WTC11 (cell line): ENCODE results near the gene MRC1. TPM values are rescaled to one million over a fixed set of nuclear protein-coding genes. Genes with fewer than 3 reads are reported as not detected.

Experiments
- ATAC-seq: fragments of 200-7000 bp; cut with Tn5 transposase; 2 replicates; pipeline ENCODE4 v1.10.0; 2021; ENCODE audit warnings: mild to moderate bottlenecking, moderate library complexity
- CTCF ChIA-PET: fragments of 300-600 bp; sonication (Branson Sonifier 250); formaldehyde crosslinking; loops from one replicate; lab custom pipeline; 2021; ENCODE audit warnings: antibody characterized with exemption; lab: Charles Lee
- POLR2A ChIA-PET: fragments of 350-600 bp; sonication (Branson Sonifier 250); formaldehyde crosslinking; loops from one replicate; lab custom pipeline; 2021; ENCODE audit warnings: antibody characterized with exemption; lab: Charles Lee
- DNase-seq: peaks from one replicate; pipeline ENCODE4 v3.0.0; 2021; ENCODE audit warnings: low spot score
- H3K27ac Mint-ChIP-seq: 2 replicates; pipeline ENCODE4 v1.8.0; 2021; ENCODE audit warnings: mixed read lengths
- H3K27me3 Mint-ChIP-seq: 2 replicates; pipeline ENCODE4 v1.8.0; 2021; ENCODE audit warnings: low read depth, mild to moderate bottlenecking, moderate library complexity, mixed read lengths
- H3K36me3 Mint-ChIP-seq: 2 replicates; pipeline ENCODE4 v1.8.0; 2021; ENCODE audit warnings: mixed read lengths
- H3K4me1 Mint-ChIP-seq: 2 replicates; pipeline ENCODE4 v1.8.0; 2022; ENCODE audit warnings: mixed read lengths
- H3K4me3 Mint-ChIP-seq: 2 replicates; pipeline ENCODE4 v1.8.0; 2021; ENCODE audit warnings: mild to moderate bottlenecking, moderate library complexity, mixed read lengths
- H3K9me3 Mint-ChIP-seq: 2 replicates; pipeline ENCODE4 v1.8.0; 2021; ENCODE audit warnings: mixed read lengths
- EMX1 ChIP-seq: fragments of 250-450 bp; sonication (Bioruptor Pico); IDR thresholded peaks from 2 replicates; pipeline ENCODE4 v1.8.0; 2021; ENCODE audit warnings: mild to moderate bottlenecking
- ESRRA ChIP-seq: sonication (generic); formaldehyde crosslinking; IDR thresholded peaks from 2 replicates; pipeline ENCODE4 v1.8.1; 2022; ENCODE audit warnings: mild to moderate bottlenecking, missing genetic modification reagents, borderline replicate concordance
- HMGA2 ChIP-seq: fragments of 250-450 bp; sonication (Bioruptor Pico); IDR thresholded peaks from 2 replicates; pipeline ENCODE4 v1.4.0; 2021; ENCODE audit warnings: mild to moderate bottlenecking, moderate library complexity
- KAT7 ChIP-seq: sonication (generic); formaldehyde crosslinking; IDR thresholded peaks from 2 replicates; pipeline ENCODE4 v1.8.1; 2023; ENCODE audit warnings: missing genetic modification reagents, mild to moderate bottlenecking, borderline replicate concordance
- NR1H2 ChIP-seq: sonication (generic); formaldehyde crosslinking; IDR thresholded peaks from 2 replicates; pipeline ENCODE4 v1.9.0; 2021; ENCODE audit warnings: mild to moderate bottlenecking, moderate library complexity, missing genetic modification reagents
- NR3C1 ChIP-seq: sonication (generic); formaldehyde crosslinking; conservative IDR thresholded peaks from 2 replicates; pipeline ENCODE4 v1.8.1; 2023; ENCODE audit warnings: low read depth, mild to moderate bottlenecking, missing genetic modification reagents
- RELA ChIP-seq: sonication (generic); formaldehyde crosslinking; IDR thresholded peaks from 2 replicates; pipeline ENCODE4 v1.8.1; 2022; ENCODE audit warnings: missing genetic modification reagents, mild to moderate bottlenecking, borderline replicate concordance
- SMAD3 ChIP-seq: sonication (generic); formaldehyde crosslinking; IDR thresholded peaks from 2 replicates; pipeline ENCODE4 v1.8.0; 2022; ENCODE audit warnings: missing genetic modification reagents, mild to moderate bottlenecking, borderline replicate concordance
- TCF7 ChIP-seq: sonication (generic); formaldehyde crosslinking; IDR thresholded peaks from 2 replicates; pipeline ENCODE4 v1.8.0; 2022; ENCODE audit warnings: mild to moderate bottlenecking, low read depth, missing genetic modification reagents, moderate library complexity
- ZBTB21 ChIP-seq: sonication (generic); formaldehyde crosslinking; IDR thresholded peaks from 2 replicates; pipeline ENCODE4 v1.8.1; 2023; ENCODE audit warnings: mild to moderate bottlenecking, missing genetic modification reagents, borderline replicate concordance
- ZNF232 ChIP-seq: sonication (generic); formaldehyde crosslinking; IDR thresholded peaks from 2 replicates; pipeline ENCODE4 v1.8.0; 2022; ENCODE audit warnings: mild to moderate bottlenecking, missing genetic modification reagents
- total RNA-seq: library from RNA; stranded (reverse); gene quantifications from 3 replicates; pipeline ENCODE4 v1.2.3, GENCODE V29; 2021
- TF ChIP-seq, protein P1 (sequence below): fragments of 250-450 bp; sonication (Bioruptor Pico); IDR thresholded peaks from 2 replicates; pipeline ENCODE4 v1.8.0; 2021; ENCODE audit warnings: mild to moderate bottlenecking
- TF ChIP-seq, protein P2 (sequence below): sonication (generic); formaldehyde crosslinking; IDR thresholded peaks from 2 replicates; pipeline ENCODE4 v1.8.1; 2023; ENCODE audit warnings: mild to moderate bottlenecking, missing genetic modification reagents, moderate library complexity
- TF ChIP-seq, protein P3 (sequence below): sonication (generic); formaldehyde crosslinking; IDR thresholded peaks from 2 replicates; pipeline ENCODE4 v1.8.1; 2022; ENCODE audit warnings: mild to moderate bottlenecking, missing genetic modification reagents, moderate library complexity, borderline replicate concordance
- TF ChIP-seq, protein P4 (sequence below): sonication (generic); formaldehyde crosslinking; IDR thresholded peaks from 2 replicates; pipeline ENCODE4 v1.8.1; 2022; ENCODE audit warnings: mild to moderate bottlenecking, moderate library complexity, missing genetic modification reagents
- TF ChIP-seq, protein P5 (sequence below): sonication (generic); formaldehyde crosslinking; IDR thresholded peaks from 2 replicates; pipeline ENCODE4 v1.8.1; 2023; ENCODE audit warnings: mild to moderate bottlenecking, missing genetic modification reagents, moderate library complexity
- TF ChIP-seq, protein P6 (sequence below): sonication (generic); formaldehyde crosslinking; IDR thresholded peaks from 2 replicates; pipeline ENCODE4 v1.8.1; 2022; ENCODE audit warnings: low read depth, mild to moderate bottlenecking, moderate library complexity, missing genetic modification reagents, borderline replicate concordance
- TF ChIP-seq, protein P7 (sequence below): fragments of 200-600 bp; IDR thresholded peaks from 2 replicates; pipeline ENCODE4 v1.8.0; 2022; ENCODE audit warnings: antibody characterized with exemption

The MRC1 gene
- total RNA-seq, 1 experiment from 2014 or later: 0.33 TPM

DNA sequence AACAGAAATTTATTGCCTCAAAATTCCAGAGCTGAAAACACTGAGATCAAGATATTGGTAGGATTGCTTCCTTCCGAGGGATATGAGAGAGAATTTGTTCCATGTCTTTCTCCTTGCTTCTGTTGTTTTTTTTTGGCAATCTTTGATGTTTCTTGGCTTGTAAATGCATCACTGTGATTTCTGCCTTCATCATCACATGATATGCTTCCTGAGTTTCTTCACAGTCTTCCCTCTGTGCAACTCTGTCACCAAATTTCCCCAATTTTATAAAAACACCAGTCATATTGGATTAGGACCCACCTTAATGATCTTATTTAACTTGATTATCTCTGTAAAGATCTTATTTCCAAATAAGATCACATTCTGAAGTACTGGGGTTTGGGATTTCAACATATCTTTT, 42.4 kb upstream of the MRC1 start:
- TF ChIP-seq KAT7 (CRISPR knock-in tag) (no peak), ESRRA (CRISPR knock-in tag) (no peak)
- TF ChIP-seq, protein P1, sequence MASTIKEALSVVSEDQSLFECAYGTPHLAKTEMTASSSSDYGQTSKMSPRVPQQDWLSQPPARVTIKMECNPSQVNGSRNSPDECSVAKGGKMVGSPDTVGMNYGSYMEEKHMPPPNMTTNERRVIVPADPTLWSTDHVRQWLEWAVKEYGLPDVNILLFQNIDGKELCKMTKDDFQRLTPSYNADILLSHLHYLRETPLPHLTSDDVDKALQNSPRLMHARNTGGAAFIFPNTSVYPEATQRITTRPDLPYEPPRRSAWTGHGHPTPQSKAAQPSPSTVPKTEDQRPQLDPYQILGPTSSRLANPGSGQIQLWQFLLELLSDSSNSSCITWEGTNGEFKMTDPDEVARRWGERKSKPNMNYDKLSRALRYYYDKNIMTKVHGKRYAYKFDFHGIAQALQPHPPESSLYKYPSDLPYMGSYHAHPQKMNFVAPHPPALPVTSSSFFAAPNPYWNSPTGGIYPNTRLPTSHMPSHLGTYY (CRISPR knock-in tag): no peak
- TF ChIP-seq, protein P2, sequence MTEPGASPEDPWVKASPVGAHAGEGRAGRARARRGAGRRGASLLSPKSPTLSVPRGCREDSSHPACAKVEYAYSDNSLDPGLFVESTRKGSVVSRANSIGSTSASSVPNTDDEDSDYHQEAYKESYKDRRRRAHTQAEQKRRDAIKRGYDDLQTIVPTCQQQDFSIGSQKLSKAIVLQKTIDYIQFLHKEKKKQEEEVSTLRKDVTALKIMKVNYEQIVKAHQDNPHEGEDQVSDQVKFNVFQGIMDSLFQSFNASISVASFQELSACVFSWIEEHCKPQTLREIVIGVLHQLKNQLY (CRISPR knock-in tag): no peak
- TF ChIP-seq, all 79 proteins: peak for 0
- DNase-seq (no peak), ATAC-seq (no peak)
- Mint-ChIP-seq H3K4me1 (peaks cover 10% of the 10 kb centered on the region), H3K27ac (no peak overlapping the region), H3K9me3 (peaks cover 9% of the 10 kb centered on the region), H3K4me3 (no peak overlapping the region), H3K27me3 (peaks cover 59% of the 10 kb centered on the region), H3K36me3 (no peaks in the 10 kb centered on the region)
- CTCF ChIA-PET: no interaction called here
- POLR2A ChIA-PET: no interaction called here

DNA sequence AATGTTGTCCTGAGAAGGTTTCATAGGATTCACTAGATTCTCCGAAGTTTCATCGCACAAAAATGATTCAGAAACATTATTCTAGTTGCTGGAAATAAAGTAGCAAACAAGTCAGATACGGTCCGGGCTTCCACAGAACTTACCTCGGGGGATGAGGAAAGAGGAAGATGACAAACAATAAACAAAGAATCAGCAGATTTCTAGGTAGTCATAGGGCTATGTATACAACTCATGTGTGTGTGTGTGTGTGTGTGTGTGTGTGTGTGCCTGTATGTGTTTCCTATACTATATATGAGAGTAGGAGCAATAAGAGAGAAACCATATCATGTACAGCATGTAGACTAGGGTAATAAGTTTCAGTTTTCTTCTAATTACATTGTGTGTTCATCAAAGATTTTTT, 40.7 kb upstream of the MRC1 start:
- peaks cover 8% of the 10 kb centered on the region for H3K4me1 Mint-ChIP-seq
- DNase-seq (no peak), ATAC-seq (no peak)
- peaks cover 42% of the 10 kb centered on the region for H3K27me3 Mint-ChIP-seq
- H3K4me3 Mint-ChIP-seq: no peak overlapping the region
- no peak overlapping the region for H3K27ac Mint-ChIP-seq
- TF ChIP-seq SMAD3 (CRISPR knock-in tag) (no peak), ZBTB21 (CRISPR knock-in tag) (no peak)
- TF ChIP-seq, protein P3, sequence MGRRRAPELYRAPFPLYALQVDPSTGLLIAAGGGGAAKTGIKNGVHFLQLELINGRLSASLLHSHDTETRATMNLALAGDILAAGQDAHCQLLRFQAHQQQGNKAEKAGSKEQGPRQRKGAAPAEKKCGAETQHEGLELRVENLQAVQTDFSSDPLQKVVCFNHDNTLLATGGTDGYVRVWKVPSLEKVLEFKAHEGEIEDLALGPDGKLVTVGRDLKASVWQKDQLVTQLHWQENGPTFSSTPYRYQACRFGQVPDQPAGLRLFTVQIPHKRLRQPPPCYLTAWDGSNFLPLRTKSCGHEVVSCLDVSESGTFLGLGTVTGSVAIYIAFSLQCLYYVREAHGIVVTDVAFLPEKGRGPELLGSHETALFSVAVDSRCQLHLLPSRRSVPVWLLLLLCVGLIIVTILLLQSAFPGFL (CRISPR knock-in tag): no peak
- TF ChIP-seq, protein P4, sequence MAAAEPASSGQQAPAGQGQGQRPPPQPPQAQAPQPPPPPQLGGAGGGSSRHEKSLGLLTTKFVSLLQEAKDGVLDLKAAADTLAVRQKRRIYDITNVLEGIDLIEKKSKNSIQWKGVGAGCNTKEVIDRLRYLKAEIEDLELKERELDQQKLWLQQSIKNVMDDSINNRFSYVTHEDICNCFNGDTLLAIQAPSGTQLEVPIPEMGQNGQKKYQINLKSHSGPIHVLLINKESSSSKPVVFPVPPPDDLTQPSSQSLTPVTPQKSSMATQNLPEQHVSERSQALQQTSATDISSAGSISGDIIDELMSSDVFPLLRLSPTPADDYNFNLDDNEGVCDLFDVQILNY (CRISPR knock-in tag): no peak
- H3K9me3 Mint-ChIP-seq: peaks cover 9% of the 10 kb centered on the region
- CTCF ChIA-PET: no interaction called here
- no peaks in the 10 kb centered on the region for H3K36me3 Mint-ChIP-seq
- POLR2A ChIA-PET: no interaction called here

DNA sequence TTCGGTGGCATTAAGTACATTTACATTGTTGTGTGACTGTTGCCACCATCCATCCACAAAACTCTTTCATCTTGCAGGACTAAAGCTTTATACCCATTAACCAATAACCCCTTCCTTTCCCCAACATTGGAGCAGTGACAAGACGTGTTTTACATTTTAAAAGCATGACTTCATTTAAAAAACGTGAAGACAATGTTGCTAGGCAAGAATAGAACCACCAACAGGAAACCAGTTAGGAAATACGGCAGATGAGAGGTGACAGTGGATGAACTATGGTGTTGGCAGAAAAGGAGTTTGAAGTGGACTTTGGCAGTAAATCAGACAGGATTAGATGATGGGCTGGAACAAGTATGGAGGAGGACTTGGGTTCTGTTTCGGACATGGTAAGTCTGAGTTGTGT, 40.2 kb upstream of the MRC1 start:
- H3K36me3 Mint-ChIP-seq: no peaks in the 10 kb centered on the region
- TF ChIP-seq HMGA2: no peak
- TF ChIP-seq RELA (CRISPR knock-in tag): no peak
- TF ChIP-seq, protein P5, sequence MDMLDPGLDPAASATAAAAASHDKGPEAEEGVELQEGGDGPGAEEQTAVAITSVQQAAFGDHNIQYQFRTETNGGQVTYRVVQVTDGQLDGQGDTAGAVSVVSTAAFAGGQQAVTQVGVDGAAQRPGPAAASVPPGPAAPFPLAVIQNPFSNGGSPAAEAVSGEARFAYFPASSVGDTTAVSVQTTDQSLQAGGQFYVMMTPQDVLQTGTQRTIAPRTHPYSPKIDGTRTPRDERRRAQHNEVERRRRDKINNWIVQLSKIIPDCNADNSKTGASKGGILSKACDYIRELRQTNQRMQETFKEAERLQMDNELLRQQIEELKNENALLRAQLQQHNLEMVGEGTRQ (CRISPR knock-in tag): no peak
- no peak for TF ChIP-seq NR3C1 (CRISPR knock-in tag)
- no peak for TF ChIP-seq ZNF232 (CRISPR knock-in tag)
- TF ChIP-seq, protein P6, sequence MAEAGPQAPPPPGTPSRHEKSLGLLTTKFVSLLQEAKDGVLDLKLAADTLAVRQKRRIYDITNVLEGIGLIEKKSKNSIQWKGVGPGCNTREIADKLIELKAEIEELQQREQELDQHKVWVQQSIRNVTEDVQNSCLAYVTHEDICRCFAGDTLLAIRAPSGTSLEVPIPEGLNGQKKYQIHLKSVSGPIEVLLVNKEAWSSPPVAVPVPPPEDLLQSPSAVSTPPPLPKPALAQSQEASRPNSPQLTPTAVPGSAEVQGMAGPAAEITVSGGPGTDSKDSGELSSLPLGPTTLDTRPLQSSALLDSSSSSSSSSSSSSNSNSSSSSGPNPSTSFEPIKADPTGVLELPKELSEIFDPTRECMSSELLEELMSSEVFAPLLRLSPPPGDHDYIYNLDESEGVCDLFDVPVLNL (CRISPR knock-in tag): no peak
- no peak for TF ChIP-seq NR1H2 (CRISPR knock-in tag)
- no peak for TF ChIP-seq TCF7 (CRISPR knock-in tag)
- no peak for TF ChIP-seq EMX1 (CRISPR knock-in tag)
- TF ChIP-seq, protein P7, sequence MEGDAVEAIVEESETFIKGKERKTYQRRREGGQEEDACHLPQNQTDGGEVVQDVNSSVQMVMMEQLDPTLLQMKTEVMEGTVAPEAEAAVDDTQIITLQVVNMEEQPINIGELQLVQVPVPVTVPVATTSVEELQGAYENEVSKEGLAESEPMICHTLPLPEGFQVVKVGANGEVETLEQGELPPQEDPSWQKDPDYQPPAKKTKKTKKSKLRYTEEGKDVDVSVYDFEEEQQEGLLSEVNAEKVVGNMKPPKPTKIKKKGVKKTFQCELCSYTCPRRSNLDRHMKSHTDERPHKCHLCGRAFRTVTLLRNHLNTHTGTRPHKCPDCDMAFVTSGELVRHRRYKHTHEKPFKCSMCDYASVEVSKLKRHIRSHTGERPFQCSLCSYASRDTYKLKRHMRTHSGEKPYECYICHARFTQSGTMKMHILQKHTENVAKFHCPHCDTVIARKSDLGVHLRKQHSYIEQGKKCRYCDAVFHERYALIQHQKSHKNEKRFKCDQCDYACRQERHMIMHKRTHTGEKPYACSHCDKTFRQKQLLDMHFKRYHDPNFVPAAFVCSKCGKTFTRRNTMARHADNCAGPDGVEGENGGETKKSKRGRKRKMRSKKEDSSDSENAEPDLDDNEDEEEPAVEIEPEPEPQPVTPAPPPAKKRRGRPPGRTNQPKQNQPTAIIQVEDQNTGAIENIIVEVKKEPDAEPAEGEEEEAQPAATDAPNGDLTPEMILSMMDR: no peak
- POLR2A ChIA-PET: no interaction called here
- DNase-seq (no peak), ATAC-seq (no peak)
- peaks cover 38% of the 10 kb centered on the region for H3K27me3 Mint-ChIP-seq
- peaks cover 5% of the 10 kb centered on the region for H3K4me1 Mint-ChIP-seq
- CTCF ChIA-PET: no interaction called here
- H3K9me3 Mint-ChIP-seq: peaks cover 9% of the 10 kb centered on the region
- no peak overlapping the region for H3K4me3 Mint-ChIP-seq
- no peak overlapping the region for H3K27ac Mint-ChIP-seq
